ENCODE measurements around the gene METTL6. TPM values are rescaled to one million over a fixed set of nuclear protein-coding genes. Genes with fewer than 3 reads are reported as not detected.
A peak's percentile ranks its signal among the peaks of the same experiment; 100 is the strongest.
"Not testable (repeated sequence)": the region's sequence is repeated elsewhere in the genome, so short reads cannot be mapped to it uniquely, and the experiment has no call there.

METTL6 gene
- total and polyA plus RNA-seq, 12 donors, result 6.2 to 34.2 (median 13.1) TPM

- WGBS, 4 donors, result 89 to 99% (median 97%) methylated on average over 6 of the region's 6 CpGs
- no peak for TF ChIP-seq POLR2A (IDR thresholded peaks at IDR 0.05)
- Histone ChIP-seq H3K27ac (no peak overlapping the region), H3K9me3 (replicated peaks in 1 of 3) (no peaks in the 10 kb centered on the region), H3K27me3 (no peaks in the 10 kb centered on the region), H3K36me3 (replicated peaks in 1 of 2) (no peaks in the 10 kb centered on the region), H3K4me3 (no peak overlapping the region), H3K4me1 (replicated peaks in 1 of 2) (no peaks in the 10 kb centered on the region)
- peak in 1 of 7 donors; percentile 13 for DNase-seq
- intact Hi-C loops (cut with DNase I), result no loop called here
Observed at GRCh38 chr3:15465876-15466585, 38.7 kb upstream of the METTL6 start.

DNA sequence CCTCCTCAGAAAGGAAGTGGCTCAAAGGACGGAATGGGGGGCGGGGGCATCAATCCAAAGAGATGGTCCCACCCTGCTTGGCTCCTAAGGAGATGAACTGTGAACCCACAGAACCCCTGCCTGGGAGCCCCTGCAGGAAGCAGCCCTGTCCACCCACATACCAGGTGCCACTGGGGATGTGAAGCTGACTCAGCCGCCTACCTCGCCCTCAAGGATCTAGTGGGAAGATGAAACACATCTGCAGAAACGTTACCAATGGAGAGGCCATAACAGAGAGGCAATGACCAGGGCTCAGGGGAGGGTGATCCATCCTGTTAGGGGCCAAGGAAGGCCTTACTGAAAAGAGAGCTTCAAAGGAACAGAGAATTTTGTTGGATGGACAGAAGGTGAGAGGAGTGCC lies 35.1 kb upstream of the METTL6 start:
- Histone ChIP-seq H3K4me3 (no peak overlapping the region), H3K9me3 (replicated peaks in 1 of 3) (no peaks in the 10 kb centered on the region), H3K4me1 (replicated peaks in 1 of 2) (no peaks in the 10 kb centered on the region), H3K27ac (no peak overlapping the region), H3K36me3 (replicated peaks in 1 of 2) (no peaks in the 10 kb centered on the region), H3K27me3 (no peaks in the 10 kb centered on the region)
- peak in 1 of 7 donors; percentile 27 for DNase-seq
- intact Hi-C loops (cut with DNase I), result no loop called here
- WGBS, 4 donors, result 79 to 86% (median 84%) methylated on average over 3 to 5 of the region's 5 CpGs
- TF ChIP-seq CTCF (IDR thresholded peaks at IDR 0.05), result no peak
- no peak for TF ChIP-seq POLR2A (IDR thresholded peaks at IDR 0.05)

- intact Hi-C loops (cut with DNase I), result no loop called here
- no peak for TF ChIP-seq POLR2A (IDR thresholded peaks at IDR 0.05)
- no peak for TF ChIP-seq CTCF (IDR thresholded peaks at IDR 0.05)
- Histone ChIP-seq H3K27me3 (no peaks in the 10 kb centered on the region), H3K4me1 (replicated peaks in 1 of 2) (no peaks in the 10 kb centered on the region), H3K36me3 (replicated peaks in 1 of 2) (no peaks in the 10 kb centered on the region), H3K9me3 (replicated peaks in 1 of 3) (no peaks in the 10 kb centered on the region), H3K27ac (no peak overlapping the region), H3K4me3 (no peak overlapping the region)
- 51 to 64% (median 57%) methylated on average over 4 of the region's 4 CpGs for WGBS, 4 donors
- peak in 1 of 7 donors; percentile 34 for DNase-seq
Observed at GRCh38 chr3:15460891-15461531, 33.7 kb upstream of the METTL6 start.

DNA sequence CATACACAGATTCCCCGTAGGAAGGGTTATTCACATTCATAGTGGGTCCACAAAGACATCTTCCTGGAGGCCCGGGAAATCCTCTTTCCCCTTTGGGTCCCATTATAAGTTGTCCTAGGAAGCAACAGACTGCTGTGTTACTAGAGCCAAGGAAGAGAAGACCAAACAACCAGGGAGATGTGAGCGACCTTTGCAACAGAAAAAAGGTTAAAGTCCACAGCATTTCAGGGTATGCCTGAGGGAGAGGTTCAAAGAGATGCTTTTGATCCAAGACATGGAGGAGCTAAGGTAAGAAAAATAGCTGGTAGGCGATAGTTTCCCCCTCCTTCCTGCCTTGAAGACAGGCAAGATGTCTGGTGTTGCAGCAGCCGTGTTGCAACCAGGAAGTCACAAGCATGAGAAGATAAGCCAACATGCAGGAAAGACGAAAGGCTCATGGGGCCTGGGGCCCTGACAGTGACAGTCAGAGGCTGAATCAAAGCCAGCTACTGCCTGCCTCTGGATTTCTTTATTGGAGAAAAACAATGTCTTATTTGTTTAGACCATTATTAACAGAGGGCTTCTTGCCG lies 31.0 kb upstream of the METTL6 start:
- DNase-seq, result peak in 1 of 7 donors; percentile 27
- TF ChIP-seq CTCF (IDR thresholded peaks at IDR 0.05) (no peak), POLR2A (IDR thresholded peaks at IDR 0.05) (no peak)
- Histone ChIP-seq H3K27ac (no peak overlapping the region), H3K27me3 (no peaks in the 10 kb centered on the region), H3K4me1 (replicated peaks in 1 of 2) (no peaks in the 10 kb centered on the region), H3K9me3 (replicated peaks in 1 of 3) (no peaks in the 10 kb centered on the region), H3K36me3 (replicated peaks in 1 of 2) (no peaks in the 10 kb centered on the region), H3K4me3 (no peak overlapping the region)
- 85 to 93% (median 92%) methylated on average over 7 of the region's 7 CpGs for whole genome bisulfite sequencing, 4 donors
- intact Hi-C loops (cut with DNase I), result no loop called here

DNA sequence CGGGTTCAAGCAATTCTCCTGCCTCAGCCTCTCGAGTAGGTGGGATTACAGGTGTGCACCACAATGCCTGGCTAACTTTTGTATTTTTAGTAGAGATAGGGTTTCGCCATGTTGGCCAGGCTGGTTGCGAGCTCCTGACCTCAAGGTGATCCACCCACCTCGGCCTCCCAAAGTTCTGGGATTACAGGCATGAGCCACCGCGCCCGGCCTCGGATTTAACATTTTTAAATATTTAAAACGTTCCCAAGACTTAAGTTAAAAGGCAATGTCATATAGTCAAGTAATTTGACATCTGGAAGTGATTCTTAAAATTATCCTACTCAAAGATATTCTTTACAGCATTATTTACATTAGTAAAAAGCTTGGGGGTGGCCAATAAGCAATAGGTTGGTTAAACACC lies 29.6 kb upstream of the METTL6 start:
- WGBS, 4 donors, result 86 to 92% (median 92%) methylated on average over 10 of the region's 10 CpGs
- intact Hi-C loops (cut with DNase I); H3K27me3 ChIP-seq; H3K9me3 ChIP-seq (replicated peaks in 1 of 3); H3K27ac ChIP-seq; H3K36me3 ChIP-seq (replicated peaks in 1 of 2); H3K4me3 ChIP-seq; H3K4me1 ChIP-seq (replicated peaks in 1 of 2): not testable (repeated sequence)
- DNase-seq, result peak in 1 of 7 donors; percentile 13

All from adrenal gland (tissue), 12 donors.